Adrenal gland (tissue), 12 donors: ENCODE measurements around the gene CBR4. TPM values are rescaled to one million over a fixed set of nuclear protein-coding genes. Genes with fewer than 3 reads are reported as not detected.

Source experiments
- DNase-seq, 7 donors: peaks; one replicate each; pipeline ENCODE4 v3.0.0-alpha.2; 2019 to 2020
- H3K27ac ChIP-seq, 5 donors: fragments of 200-600 bp; sonication (generic) in 4 of 5; 1 replicate in 3 of 5; 2 replicates in 2 of 5; pipeline versions ENCODE4 v1.5.1 to v1.8.0; 2016 to 2020; ENCODE audit warnings: mild to moderate bottlenecking in 1 of 5
- H3K27me3 ChIP-seq: fragments of 200-600 bp; 2 replicates; pipeline ENCODE4 v1.8.0; 2021
- H3K36me3 ChIP-seq, 2 donors: fragments of 200-600 bp; replicated peaks in 1 of 2; 1 replicate in 1 of 2; 2 replicates in 1 of 2; pipeline versions ENCODE4 v1.5.1 to v1.8.0; 2018 to 2022
- H3K4me1 ChIP-seq, 2 donors: fragments of 200-600 bp; replicated peaks in 1 of 2; 1 replicate in 1 of 2; 2 replicates in 1 of 2; pipeline versions ENCODE4 v1.5.1 to v1.8.0; 2018 to 2021
- H3K4me3 ChIP-seq, 4 donors: fragments of 200-600 bp; sonication (generic) in 3 of 4; one replicate each; pipeline ENCODE4 v1.5.1; 2016 to 2018
- H3K9me3 ChIP-seq, 3 donors: fragments of 200-600 bp; sonication (generic) in 1 of 3; replicated peaks in 1 of 3; 1 replicate in 2 of 3; 2 replicates in 1 of 3; pipeline versions ENCODE4 v1.5.1 to v1.8.0; 2016 to 2021
- POLR2A ChIP-seq, 2 donors: fragments of 450-650 bp; IDR thresholded peaks; one replicate each; pipeline ENCODE4 v1.6.1; 2017; ENCODE audit warnings: antibody characterized with exemption in 2 of 2, mild to moderate bottlenecking in 2 of 2, moderate library complexity in 1 of 2
- WGBS, 4 donors: extraction: QIAGEN DNeasy Blood & Tissue Kit in 2 of 4; methylation state at CpG; one replicate each; pipeline versions ENCODE4 v1.1.5 to v1.1.7; 2013 to 2017; 5-methylcytosine and 5-hydroxymethylcytosine counted together
- intact Hi-C, 2 donors: fragments of 100-400 bp; cut with DNase I; formaldehyde crosslinking; loops; one replicate each; pipeline versions ENCODE4 v1.14.1 to v1.15.0; 2022 to 2023
- polyA plus RNA-seq, 3 donors: library from polyadenylated mRNA; stranded (reverse); fragments of 200-250 nt in 2 of 3; fragments of 350-450 nt in 1 of 3; fragmentation: Illumina TruSeq in 1 of 3; extraction: RNeasy Lipid Tissue Mini Kit (QIAGEN cat#74804) in 1 of 3; gene quantifications; one replicate each; pipeline ENCODE4 v1.2.3, GENCODE V29; 2013 to 2014
- total RNA-seq, 9 donors: library from RNA; depleted of rRNA in 4 of 9; stranded (reverse); fragments of >200 nt in 4 of 9; fragments of 120-200 nt in 1 of 9; fragmentation: NEBNext Ultra II Directional in 1 of 9; extraction: Animal tissue kit (Norgen Biotek cat#: 25700) in 1 of 9; gene quantifications; one replicate each; pipeline versions ENCODE4 v1.1.0 to v1.2.4, GENCODE V29; 2013 to 2023
- TF ChIP-seq, protein P1 (sequence below), 6 experiments: fragments of 450-650 bp in 4 of 6; fragments of 200-600 bp in 2 of 6; sonication (generic) in 1 of 6; IDR thresholded peaks; 1 replicate in 5 of 6; 2 replicates in 1 of 6; pipeline versions ENCODE4 v1.5.1 to v1.8.0; 2016 to 2021; ENCODE audit warnings: antibody characterized with exemption in 6 of 6, mild to moderate bottlenecking in 2 of 6, moderate library complexity in 1 of 6
- donor health status: healthy with polysubstance abuse.
- donor health status: Bipolar disorder and iron deficiency.
- donor health status: DM: yes; HTN: yes; CAD: no.
- donor health status: DM: no; HTN: no; CAD: no.
- donor health status: DM: no; HTN: no; CAD: no.
- donor health status: DM: yes; HTN: yes; CAD: no.

The CBR4 gene
- total and polyA plus RNA-seq, 12 donors: 9.6 to 34.6 (median 20.7) TPM

GRCh38 chr4:169054879-169055278 lies 44.8 kb upstream of the CBR4 start:
- Histone ChIP-seq H3K36me3 (no peaks in the 10 kb centered on the region), H3K4me3 (no peak overlapping the region), H3K4me1 (no peaks in the 10 kb centered on the region), H3K27ac (no peak overlapping the region), H3K9me3 (no peaks in the 10 kb centered on the region), H3K27me3 (no peaks in the 10 kb centered on the region)
- intact Hi-C loops: no loop called here
- TF ChIP-seq, protein P1, sequence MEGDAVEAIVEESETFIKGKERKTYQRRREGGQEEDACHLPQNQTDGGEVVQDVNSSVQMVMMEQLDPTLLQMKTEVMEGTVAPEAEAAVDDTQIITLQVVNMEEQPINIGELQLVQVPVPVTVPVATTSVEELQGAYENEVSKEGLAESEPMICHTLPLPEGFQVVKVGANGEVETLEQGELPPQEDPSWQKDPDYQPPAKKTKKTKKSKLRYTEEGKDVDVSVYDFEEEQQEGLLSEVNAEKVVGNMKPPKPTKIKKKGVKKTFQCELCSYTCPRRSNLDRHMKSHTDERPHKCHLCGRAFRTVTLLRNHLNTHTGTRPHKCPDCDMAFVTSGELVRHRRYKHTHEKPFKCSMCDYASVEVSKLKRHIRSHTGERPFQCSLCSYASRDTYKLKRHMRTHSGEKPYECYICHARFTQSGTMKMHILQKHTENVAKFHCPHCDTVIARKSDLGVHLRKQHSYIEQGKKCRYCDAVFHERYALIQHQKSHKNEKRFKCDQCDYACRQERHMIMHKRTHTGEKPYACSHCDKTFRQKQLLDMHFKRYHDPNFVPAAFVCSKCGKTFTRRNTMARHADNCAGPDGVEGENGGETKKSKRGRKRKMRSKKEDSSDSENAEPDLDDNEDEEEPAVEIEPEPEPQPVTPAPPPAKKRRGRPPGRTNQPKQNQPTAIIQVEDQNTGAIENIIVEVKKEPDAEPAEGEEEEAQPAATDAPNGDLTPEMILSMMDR (IDR thresholded peaks at IDR 0.05): no peak
- TF ChIP-seq POLR2A (IDR thresholded peaks at IDR 0.05): no peak
- 79 to 100% (median 93%) methylated on average over 6 of the region's 6 CpGs for WGBS, 4 donors
- no peak for DNase-seq

DNA sequence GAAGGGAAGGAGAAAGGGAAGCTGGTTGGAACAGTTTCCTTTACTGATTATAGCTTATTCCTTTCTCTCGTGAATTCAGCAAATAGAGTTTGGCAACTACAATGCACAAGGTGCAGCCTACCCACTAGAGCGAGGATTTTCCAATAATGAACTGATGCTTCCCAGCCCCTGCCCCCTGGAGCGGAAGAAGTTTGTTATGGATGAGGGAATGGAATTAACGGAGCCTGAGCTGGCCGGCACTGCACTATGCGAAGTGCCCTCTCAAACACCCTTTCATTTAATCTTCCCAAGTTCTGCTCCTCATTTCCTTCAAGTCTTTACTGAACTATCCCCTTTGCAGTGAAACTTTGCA lies 42.5 kb upstream of the CBR4 start:
- no peak overlapping the region for H3K4me3 ChIP-seq
- WGBS, 4 donors: 74 to 93% (median 78%) methylated on average over 6 of the region's 6 CpGs
- H3K9me3 ChIP-seq: no peaks in the 10 kb centered on the region
- H3K4me1 ChIP-seq: no peaks in the 10 kb centered on the region
- intact Hi-C loops: no loop called here
- no peaks in the 10 kb centered on the region for H3K36me3 ChIP-seq
- no peak overlapping the region for H3K27ac ChIP-seq
- TF ChIP-seq POLR2A (IDR thresholded peaks at IDR 0.05): no peak
- TF ChIP-seq, protein P1 (IDR thresholded peaks at IDR 0.05): no peak
- DNase-seq: no peak
- H3K27me3 ChIP-seq: no peaks in the 10 kb centered on the region

- no peak for DNase-seq
- Histone ChIP-seq H3K9me3 (no peaks in the 10 kb centered on the region), H3K36me3 (no peaks in the 10 kb centered on the region), H3K27ac (no peak overlapping the region), H3K27me3 (no peaks in the 10 kb centered on the region), H3K4me3 (no peak overlapping the region), H3K4me1 (no peaks in the 10 kb centered on the region)
- intact Hi-C loops: no loop called here
- 77 to 83% (median 80%) methylated on average over 10 of the region's 10 CpGs for WGBS, 4 donors
- TF ChIP-seq, protein P1 (IDR thresholded peaks at IDR 0.05): no peak
- TF ChIP-seq POLR2A (IDR thresholded peaks at IDR 0.05): no peak
Measured at GRCh38 chr4:169051761-169052593, 41.9 kb upstream of the CBR4 start.

- TF ChIP-seq POLR2A (IDR thresholded peaks at IDR 0.05): no peak
- TF ChIP-seq, protein P1 (IDR thresholded peaks at IDR 0.05): no peak
- Histone ChIP-seq H3K27ac (peak overlapping the region in 1 of 5 donors; percentile 48), H3K36me3 (no peaks in the 10 kb centered on the region), H3K4me3 (no peak overlapping the region), H3K27me3 (no peaks in the 10 kb centered on the region), H3K4me1 (no peaks in the 10 kb centered on the region), H3K9me3 (no peaks in the 10 kb centered on the region)
- WGBS, 4 donors: 77 to 83% (median 81%) methylated on average over 9 of the region's 9 CpGs
- intact Hi-C loops: no loop called here
- no peak for DNase-seq
Measured at GRCh38 chr4:169050881-169051760, 41.1 kb upstream of the CBR4 start.
